GM23338 (cell line): ENCODE measurements around the gene NANOGP8. TPM values are rescaled to one million over a fixed set of nuclear protein-coding genes. Genes with fewer than 3 reads are reported as not detected.

ENCODE experiments used
- ATAC-seq: fragments of 200-7000 bp; cut with Tn5 transposase; 3 replicates; pipeline ENCODE4 v1.9.1; 2020
- DNase-seq: peaks from one replicate; pipeline ENCODE4 v3.0.0-alpha.2; 2015; ENCODE audit warnings: low spot score
- H2AFZ ChIP-seq: fragments of 200-600 bp; sonication (generic); 2 replicates; pipeline ENCODE4 v1.8.0; 2016; ENCODE audit warnings: antibody characterized with exemption, mild to moderate bottlenecking, moderate library complexity
- H3F3A ChIP-seq: fragments of 200-600 bp; sonication (generic); replicated peaks from 2 replicates; pipeline ENCODE4 v1.8.0; 2017; ENCODE audit warnings: antibody characterized with exemption, mixed run types, low read depth
- H3K27ac ChIP-seq: fragments of 200-600 bp; sonication (generic); 2 replicates; pipeline ENCODE4 v1.6.1; 2016; ENCODE audit warnings: low read depth
- H3K27me3 ChIP-seq: fragments of 200-600 bp; sonication (generic); 2 replicates; pipeline ENCODE4 v1.8.0; 2016; ENCODE audit warnings: mild to moderate bottlenecking, mixed run types, moderate library complexity; ENCODE audit not compliant: insufficient read depth
- H3K36me3 ChIP-seq: fragments of 200-600 bp; sonication (generic); 2 replicates; pipeline ENCODE4 v1.8.0; 2016; ENCODE audit warnings: mild to moderate bottlenecking; ENCODE audit not compliant: insufficient read depth
- H3K4me1 ChIP-seq: fragments of 200-600 bp; sonication (generic); 2 replicates; pipeline ENCODE4 v1.8.0; 2016; ENCODE audit warnings: mild to moderate bottlenecking, moderate library complexity; ENCODE audit not compliant: insufficient read depth
- H3K4me2 ChIP-seq: fragments of 200-600 bp; sonication (generic); 2 replicates; pipeline ENCODE4 v1.7.1; 2017; ENCODE audit warnings: mixed run types
- H3K4me3 ChIP-seq: fragments of 200-600 bp; sonication (generic); 2 replicates; pipeline ENCODE4 v1.6.1; 2016; ENCODE audit warnings: mixed run types
- H3K79me2 ChIP-seq: fragments of 200-600 bp; sonication (generic); replicated peaks from 2 replicates; pipeline ENCODE4 v1.8.0; 2017; ENCODE audit warnings: mild to moderate bottlenecking; ENCODE audit not compliant: insufficient read depth
- H3K9me2 ChIP-seq: fragments of 200-600 bp; sonication (generic); 2 replicates; pipeline ENCODE4 v1.8.0; 2017; ENCODE audit not compliant: insufficient read depth
- H4K20me1 ChIP-seq: fragments of 200-600 bp; sonication (generic); replicated peaks from 2 replicates; pipeline ENCODE4 v1.8.0; 2017; ENCODE audit warnings: mild to moderate bottlenecking; ENCODE audit not compliant: insufficient read depth
- H3K27ac Mint-ChIP-seq: 2 replicates; pipeline ENCODE4 v1.8.0; 2020; ENCODE audit warnings: inconsistent platforms, mild to moderate bottlenecking, moderate library complexity, mixed read lengths
- H3K27me3 Mint-ChIP-seq: 3 replicates; pipeline ENCODE4 v1.8.0; 2022; ENCODE audit warnings: low read depth, mild to moderate bottlenecking, moderate library complexity, mixed read lengths, inconsistent platforms; ENCODE audit not compliant: insufficient read depth, poor library complexity
- H3K36me3 Mint-ChIP-seq: 3 replicates; pipeline ENCODE4 v1.8.0; 2021; ENCODE audit warnings: low read depth, mild to moderate bottlenecking, inconsistent platforms, moderate library complexity, mixed read lengths
- H3K4me1 Mint-ChIP-seq: 3 replicates; pipeline ENCODE4 v1.8.0; 2020; ENCODE audit warnings: mild to moderate bottlenecking, inconsistent platforms, mixed read lengths
- H3K4me3 Mint-ChIP-seq: 3 replicates; pipeline ENCODE4 v1.8.0; 2021; ENCODE audit warnings: moderate library complexity, mild to moderate bottlenecking, inconsistent platforms, mixed read lengths
- H3K9me3 Mint-ChIP-seq: 3 replicates; pipeline ENCODE4 v1.8.0; 2020; ENCODE audit warnings: moderate library complexity, mild to moderate bottlenecking, inconsistent platforms, mixed read lengths
- CREB1 ChIP-seq: fragments of 250-450 bp; sonication (Bioruptor Pico); IDR thresholded peaks from 2 replicates; pipeline ENCODE4 v1.5.0; 2020; ENCODE audit warnings: low read depth, mild to moderate bottlenecking, moderate library complexity
- CTCF ChIP-seq, 2 experiments: fragments of 200-600 bp in 1 of 2; sonication (generic) in 1 of 2; conservative IDR thresholded peaks; 2 replicates each; pipeline versions ENCODE4 v1.5.1 to v1.6.1; 2016 to 2017; ENCODE audit warnings: antibody characterized with exemption in 2 of 2, low read depth in 2 of 2, mild to moderate bottlenecking in 2 of 2, moderate library complexity in 1 of 2
- EZH2 ChIP-seq: fragments of 200-600 bp; sonication (generic); IDR thresholded peaks from one replicate; pipeline ENCODE4 v1.8.0; 2017; ENCODE audit warnings: antibody characterized with exemption, mild to moderate bottlenecking, low read depth; ENCODE audit not compliant: unreplicated experiment
- EZH2phosphoT487 ChIP-seq: fragments of 200-600 bp; sonication (generic); IDR thresholded peaks from one replicate; pipeline ENCODE4 v1.8.1; 2018; ENCODE audit warnings: antibody characterized with exemption; ENCODE audit not compliant: unreplicated experiment
- JUNB ChIP-seq: IDR thresholded peaks from one replicate; pipeline ENCODE4 v1.6.1; 2016; ENCODE audit warnings: antibody characterized with exemption; ENCODE audit not compliant: unreplicated experiment
- NANOG ChIP-seq: IDR thresholded peaks from 2 replicates; pipeline ENCODE4 v1.6.1; 2016; ENCODE audit warnings: antibody characterized with exemption, borderline replicate concordance
- POLR2AphosphoS5 ChIP-seq: IDR thresholded peaks from 2 replicates; pipeline ENCODE4 v1.6.1; 2016; ENCODE audit warnings: antibody characterized with exemption, low read depth
- ZNF114 ChIP-seq: fragments of 250-450 bp; sonication (Bioruptor Pico); IDR thresholded peaks from 2 replicates; pipeline ENCODE4 v1.5.0; 2020; ENCODE audit warnings: mild to moderate bottlenecking, moderate library complexity
- ZNF462 ChIP-seq: fragments of 250-450 bp; sonication (Bioruptor Pico); IDR thresholded peaks from 2 replicates; pipeline ENCODE4 v1.5.0; 2020; ENCODE audit warnings: mild to moderate bottlenecking, moderate library complexity
- polyA plus RNA-seq: library from polyadenylated mRNA; unstranded; fragments of >200 nt; fragmentation: Nextera tagmentation; extraction: Ambion mirVana; gene quantifications from 2 replicates; pipeline ENCODE4 v1.2.1, GENCODE V29; 2016
- total RNA-seq: library from RNA; depleted of rRNA; stranded (reverse); fragments of >200 nt; shearing (Covaris generic); gene quantifications from 2 replicates; pipeline ENCODE4 v1.2.3, GENCODE V29; 2014

The NANOGP8 gene
- total and polyA plus RNA-seq, 2 experiments from 2014 or later = 8.5 to 53.4 TPM

- Histone ChIP-seq H3K27ac (no peak overlapping the region), H3K4me3 (no peak overlapping the region), H3K36me3 (no peaks in the 10 kb centered on the region), H3K79me2 (no peaks in the 10 kb centered on the region), H3K4me2 (no peak overlapping the region), H3K4me1 (no peaks in the 10 kb centered on the region; the same call in 1 of the 2 replicates), H2AFZ (no peak overlapping the region), H3F3A (no peaks in the 10 kb centered on the region), H4K20me1 (no peaks in the 10 kb centered on the region), H3K27me3 (no peaks in the 10 kb centered on the region), H3K9me2 (no peaks in the 10 kb centered on the region)
- peaks cover 3% of the 10 kb centered on the region for H3K27me3 Mint-ChIP-seq
- no peak for TF ChIP-seq EZH2
- no peak for TF ChIP-seq POLR2AphosphoS5
- no peak for TF ChIP-seq NANOG
- H3K9me3 Mint-ChIP-seq = no peaks in the 10 kb centered on the region
- H3K4me3 Mint-ChIP-seq = no peak overlapping the region
- ATAC-seq (no peak), DNase-seq (no peak)
- H3K36me3 Mint-ChIP-seq = peaks cover 3% of the 10 kb centered on the region; the same call in 2 of the 3 replicates
- no peaks in the 10 kb centered on the region for H3K4me1 Mint-ChIP-seq
- H3K27ac Mint-ChIP-seq = no peak overlapping the region
Observed at GRCh38 chr15:35089551-35089950, 4.5 kb upstream of the NANOGP8 start.

- Histone ChIP-seq H3K4me3 (no peak overlapping the region), H3K4me1 (no peaks in the 10 kb centered on the region; the same call in 1 of the 2 replicates), H3K79me2 (no peaks in the 10 kb centered on the region), H3K27ac (no peak overlapping the region), H3K9me2 (no peaks in the 10 kb centered on the region), H3K27me3 (no peaks in the 10 kb centered on the region), H3K4me2 (no peak overlapping the region), H3F3A (no peaks in the 10 kb centered on the region), H2AFZ (no peak overlapping the region), H3K36me3 (no peaks in the 10 kb centered on the region), H4K20me1 (no peaks in the 10 kb centered on the region)
- H3K27me3 Mint-ChIP-seq = peaks cover 3% of the 10 kb centered on the region
- H3K36me3 Mint-ChIP-seq = peaks cover 4% of the 10 kb centered on the region; the same call in 2 of the 3 replicates
- H3K4me3 Mint-ChIP-seq = no peak overlapping the region
- DNase-seq (no peak), ATAC-seq (no peak)
- no peaks in the 10 kb centered on the region for H3K4me1 Mint-ChIP-seq
- no peak overlapping the region for H3K27ac Mint-ChIP-seq
- TF ChIP-seq JUNB (no peak), EZH2 (no peak), NANOG (no peak), POLR2AphosphoS5 (no peak)
- H3K9me3 Mint-ChIP-seq = no peaks in the 10 kb centered on the region
Observed at GRCh38 chr15:35088329-35088728, 3.2 kb upstream of the NANOGP8 start.

- no peak for ATAC-seq
- peaks cover 4% of the 10 kb centered on the region; the same call in 2 of the 3 replicates for H3K9me3 Mint-ChIP-seq
- no peak for TF ChIP-seq CTCF (conservative IDR thresholded peaks at IDR 0.05; ENCODE audit: low read depth in 2 of 2)
- no peak for TF ChIP-seq EZH2phosphoT487
- no peak for TF ChIP-seq NANOG
- no peak for TF ChIP-seq ZNF114 (CRISPR knock-in tag)
- no peak for TF ChIP-seq JUNB
- no peak for TF ChIP-seq POLR2AphosphoS5
- no peak for TF ChIP-seq ZNF462 (CRISPR knock-in tag)
- no peak for TF ChIP-seq CREB1
Observed at GRCh38 chr15:35087759-35088158, 2.7 kb upstream of the NANOGP8 start.

More at GRCh38 chr15:35087759-35088158, 2.7 kb upstream of the NANOGP8 start:
- Histone ChIP-seq H3F3A (no peaks in the 10 kb centered on the region), H3K27me3 (no peaks in the 10 kb centered on the region), H3K4me3 (no peak overlapping the region), H3K79me2 (no peaks in the 10 kb centered on the region), H3K27ac (no peak overlapping the region), H3K4me1 (no peaks in the 10 kb centered on the region; the same call in 1 of the 2 replicates), H3K4me2 (no peak overlapping the region), H3K36me3 (no peaks in the 10 kb centered on the region), H3K9me2 (no peaks in the 10 kb centered on the region), H2AFZ (no peak overlapping the region), H4K20me1 (no peaks in the 10 kb centered on the region)
- Mint-ChIP-seq H3K4me1 (no peaks in the 10 kb centered on the region), H3K27ac (no peak overlapping the region), H3K4me3 (no peak overlapping the region), H3K27me3 (peaks cover 3% of the 10 kb centered on the region), H3K36me3 (peaks cover 9% of the 10 kb centered on the region)
- DNase-seq = no peak
